HG03354 (cell line): Measurements from ENCODE around the gene CEMIP.

Experiments used
- ATAC-seq: cut with Tn5 transposase; IDR thresholded peaks from one replicate; pipeline ENCODE4 v1.9.1; 2021; ENCODE audit warnings: mild to moderate bottlenecking; ENCODE audit not compliant: unreplicated experiment, poor library complexity, severe bottlenecking

The CEMIP gene

GRCh38 chr15:80816049-80816653, 37.0 kb downstream of the CEMIP start:
- ATAC-seq: no peak

- ATAC-seq: no peak
These were observed 37.8 kb downstream of the CEMIP start for GRCh38 chr15:80816936-80817335.

- ATAC-seq: no peak
These were observed 38.7 kb downstream of the CEMIP start for GRCh38 chr15:80817901-80818300.

- no peak for ATAC-seq
These were observed 39.8 kb downstream of the CEMIP start for GRCh38 chr15:80819001-80819400.

- ATAC-seq: no peak
These were observed 40.9 kb downstream of the CEMIP start for GRCh38 chr15:80820092-80820491.

GRCh38 chr15:80822256-80822655, 43.1 kb downstream of the CEMIP start:
- ATAC-seq: no peak

- ATAC-seq: no peak
These were observed 43.5 kb downstream of the CEMIP start for GRCh38 chr15:80822676-80823075.

- ATAC-seq: no peak
These were observed 44.0 kb downstream of the CEMIP start for GRCh38 chr15:80823120-80823519.

GRCh38 chr15:80823995-80824394, 44.8 kb downstream of the CEMIP start:
- no peak for ATAC-seq

GRCh38 chr15:80825361-80826030, 46.3 kb downstream of the CEMIP start:
- no peak for ATAC-seq

GRCh38 chr15:80828796-80829195, 49.6 kb downstream of the CEMIP start:
- no peak for ATAC-seq

GRCh38 chr15:80830677-80831076, 51.5 kb downstream of the CEMIP start:
- ATAC-seq: no peak

- ATAC-seq: no peak
These were observed 52.0 kb downstream of the CEMIP start for GRCh38 chr15:80831192-80831591.

- no peak for ATAC-seq
These were observed 52.5 kb downstream of the CEMIP start for GRCh38 chr15:80831606-80832224.

GRCh38 chr15:80832686-80833085, 53.5 kb downstream of the CEMIP start:
- no peak for ATAC-seq

- ATAC-seq: no peak
These were observed 55.2 kb downstream of the CEMIP start for GRCh38 chr15:80834402-80834801.

- no peak for ATAC-seq
These were observed 55.7 kb downstream of the CEMIP start for GRCh38 chr15:80834906-80835305.

- ATAC-seq: no peak
These were observed 56.2 kb downstream of the CEMIP start for GRCh38 chr15:80835336-80835735.

- ATAC-seq: no peak
These were observed 57.1 kb downstream of the CEMIP start for GRCh38 chr15:80836223-80836622.

- ATAC-seq: no peak
These were observed 57.8 kb downstream of the CEMIP start for GRCh38 chr15:80837006-80837405.

GRCh38 chr15:80838012-80838411, 58.8 kb downstream of the CEMIP start:
- ATAC-seq: no peak
